Fibroblast of lung (primary cell): ENCODE measurements around the gene THAP7. TPM values are rescaled to one million over a fixed set of nuclear protein-coding genes. Genes with fewer than 3 reads are reported as not detected.

ENCODE experiments used
- DNase-seq, 2 donors: peaks; one replicate each; pipeline versions ENCODE4 v3.0.0 to v3.0.0-alpha.2; 2010; ENCODE audit warnings: low read depth in 2 of 2
- H2AFZ ChIP-seq: 2 replicates; pipeline ENCODE4 v1.5.1; 2012; ENCODE audit warnings: low read length, control low read depth, inconsistent platforms
- H3K27ac ChIP-seq: 2 replicates; pipeline ENCODE4 v1.5.1; 2011; ENCODE audit warnings: low read length, control low read depth; ENCODE audit not compliant: insufficient read depth
- H3K27me3 ChIP-seq: 2 replicates; pipeline ENCODE4 v1.5.1; 2011; ENCODE audit warnings: mild to moderate bottlenecking, low read length; ENCODE audit not compliant: control insufficient read depth, insufficient read depth
- H3K36me3 ChIP-seq: 2 replicates; pipeline ENCODE4 v1.5.1; 2011; ENCODE audit warnings: low read length; ENCODE audit not compliant: control insufficient read depth, insufficient read depth
- H3K4me1 ChIP-seq: 2 replicates; pipeline ENCODE4 v1.5.1; 2011; ENCODE audit warnings: low read length; ENCODE audit not compliant: control insufficient read depth, insufficient read depth; ENCODE audit errors: extremely low read depth
- H3K4me2 ChIP-seq: 2 replicates; pipeline ENCODE4 v1.5.1; 2011; ENCODE audit warnings: low read length, control low read depth; ENCODE audit not compliant: insufficient read depth; ENCODE audit errors: extremely low read depth
- H3K4me3 ChIP-seq, 4 experiments: fragments of 200-600 bp in 1 of 4; sonication (generic) in 1 of 4; replicated peaks in 1 of 4; 2 replicates each; pipeline ENCODE4 v1.5.1; 2011 to 2016; ENCODE audit warnings: low read length in 4 of 4, low read depth in 3 of 4, mild to moderate bottlenecking in 3 of 4, control low read depth in 2 of 4, inconsistent platforms in 1 of 4, mixed read lengths in 1 of 4; ENCODE audit not compliant: insufficient read depth in 1 of 4; ENCODE audit errors: control extremely low read depth in 1 of 4
- H3K79me2 ChIP-seq: 2 replicates; pipeline ENCODE4 v1.5.1; 2012; ENCODE audit warnings: mild to moderate bottlenecking, low read length, inconsistent platforms; ENCODE audit not compliant: control insufficient read depth, insufficient read depth
- H3K9ac ChIP-seq: 2 replicates; pipeline ENCODE4 v1.5.1; 2011; ENCODE audit warnings: mild to moderate bottlenecking, low read length, control low read depth; ENCODE audit not compliant: insufficient read depth
- H3K9me3 ChIP-seq: 2 replicates; pipeline ENCODE4 v1.5.1; 2012; ENCODE audit warnings: low read depth, low read length; ENCODE audit not compliant: control insufficient read depth, insufficient read depth
- H4K20me1 ChIP-seq: 2 replicates; pipeline ENCODE4 v1.5.1; 2011; ENCODE audit warnings: low read length; ENCODE audit not compliant: control insufficient read depth, insufficient read depth; ENCODE audit errors: extremely low read depth
- CTCF ChIP-seq, 2 donors: IDR thresholded peaks in 1 of 2; conservative IDR thresholded peaks in 1 of 2; 1 replicate in 1 of 2; 2 replicates in 1 of 2; pipeline ENCODE4 v1.5.1; 2011 to 2012; ENCODE audit warnings: low read length in 2 of 2, control low read depth in 1 of 2, inconsistent platforms in 1 of 2, low read depth in 1 of 2, mild to moderate bottlenecking in 1 of 2
- EZH2 ChIP-seq: IDR thresholded peaks from 2 replicates; pipeline ENCODE4 v1.5.1; 2012; ENCODE audit warnings: low read length, control low read depth, mild to moderate bottlenecking; ENCODE audit errors: missing control alignments
- polyA plus RNA-seq, 2 donors: library from polyadenylated mRNA; depleted of rRNA in 1 of 2; stranded (reverse) in 1 of 2; unstranded in 1 of 2; fragments of >200 nt; gene quantifications; 2 replicates each; pipeline ENCODE4 v1.2.1, GENCODE V29; 2011 to 2012; ENCODE audit warnings: missing spikeins in 1 of 2
- total RNA-seq: library from RNA; depleted of rRNA; stranded (reverse); fragments of >200 nt; gene quantifications from 2 replicates; pipeline ENCODE4 v1.2.1, GENCODE V29; 2014

The THAP7 gene
- total and polyA plus RNA-seq, 2 donors (not counting 1 experiment from before 2014, with no cell fraction given) = 15.7 to 26.3 TPM

- DNase-seq = no peak
- no peaks in the 10 kb centered on the region for H4K20me1 ChIP-seq
- no peaks in the 10 kb centered on the region for H3K4me1 ChIP-seq
- H3K9me3 ChIP-seq = no peaks in the 10 kb centered on the region
- no peak overlapping the region for H3K27ac ChIP-seq
- no peak overlapping the region for H3K4me2 ChIP-seq
- no peak overlapping the region for H3K9ac ChIP-seq
- H3K36me3 ChIP-seq = no peaks in the 10 kb centered on the region
- H3K79me2 ChIP-seq = no peaks in the 10 kb centered on the region
- H3K4me3 ChIP-seq = peak overlapping the region in 1 of 4 experiments; percentile 48
- TF ChIP-seq EZH2 (peak; percentile 97), CTCF (conservative IDR thresholded peaks at IDR 0.05 in 1 of 2, IDR thresholded peaks at IDR 0.05 in 1 of 2; ENCODE audit: low read depth in 1 of 2, low read length in 2 of 2) (no peak)
- H3K27me3 ChIP-seq = peaks cover 5% of the 10 kb centered on the region
- H2AFZ ChIP-seq = no peak overlapping the region
Measured at GRCh38 chr22:20965104-20965887, 36.6 kb downstream of the THAP7 start.

- Histone ChIP-seq H3K4me2 (peak overlapping the region; percentile 68), H2AFZ (no peak overlapping the region), H3K4me3 (peak overlapping the region in 2 of 4 experiments; percentile 22 to 40)
Measured at GRCh38 chr22:20964799-20965103, 37.2 kb downstream of the THAP7 start.

More at GRCh38 chr22:20964799-20965103, 37.2 kb downstream of the THAP7 start:
- no peaks in the 10 kb centered on the region for H3K4me1 ChIP-seq
- peaks cover 5% of the 10 kb centered on the region for H3K27me3 ChIP-seq
- H3K9me3 ChIP-seq = no peaks in the 10 kb centered on the region
- DNase-seq = no peak
- no peak overlapping the region for H3K27ac ChIP-seq
- no peaks in the 10 kb centered on the region for H3K36me3 ChIP-seq
- no peaks in the 10 kb centered on the region for H4K20me1 ChIP-seq
- H3K9ac ChIP-seq = no peak overlapping the region
- TF ChIP-seq EZH2 (no peak), CTCF (conservative IDR thresholded peaks at IDR 0.05 in 1 of 2, IDR thresholded peaks at IDR 0.05 in 1 of 2; ENCODE audit: low read depth in 1 of 2, low read length in 2 of 2) (no peak)
- no peaks in the 10 kb centered on the region for H3K79me2 ChIP-seq
